NOMO-1 (cell line): ENCODE measurements around the gene TSHZ2.

Experiments used
- DNase-seq, 2 experiments: peaks; one replicate each; lab custom pipeline; 2025; ENCODE audit not compliant: unreplicated experiment in 2 of 2; lab: John Stamatoyannopoulos, UW

Gene TSHZ2

DNA sequence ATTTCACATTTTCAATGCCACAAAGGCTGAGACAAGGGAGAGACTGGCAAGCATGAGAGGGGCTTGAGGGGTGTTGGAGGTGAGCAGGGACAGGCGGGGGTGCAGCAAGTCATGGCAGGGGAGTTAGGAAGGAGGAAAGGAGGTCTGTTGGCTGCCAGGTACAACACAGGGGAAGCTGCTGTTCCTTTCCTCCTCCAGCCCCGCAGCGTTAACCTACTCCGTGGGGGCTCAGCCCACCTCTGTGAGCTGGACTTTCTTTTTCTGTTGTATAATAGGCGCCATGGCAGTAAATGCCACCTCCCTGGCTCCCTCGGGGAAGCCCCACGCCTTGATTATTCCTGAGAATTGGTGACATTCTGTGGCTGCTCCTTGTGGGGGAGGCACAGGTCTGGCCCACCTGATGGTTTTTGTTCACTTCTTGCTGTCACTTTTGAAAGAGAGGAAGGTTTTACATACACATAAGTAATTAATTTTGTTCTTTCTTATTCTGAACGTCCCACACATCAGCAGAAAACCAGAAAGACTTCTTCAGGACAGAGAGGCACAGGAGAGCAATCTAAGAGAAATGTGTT is 293.2 kb downstream of the TSHZ2 start:
- no peak for DNase-seq

DNA sequence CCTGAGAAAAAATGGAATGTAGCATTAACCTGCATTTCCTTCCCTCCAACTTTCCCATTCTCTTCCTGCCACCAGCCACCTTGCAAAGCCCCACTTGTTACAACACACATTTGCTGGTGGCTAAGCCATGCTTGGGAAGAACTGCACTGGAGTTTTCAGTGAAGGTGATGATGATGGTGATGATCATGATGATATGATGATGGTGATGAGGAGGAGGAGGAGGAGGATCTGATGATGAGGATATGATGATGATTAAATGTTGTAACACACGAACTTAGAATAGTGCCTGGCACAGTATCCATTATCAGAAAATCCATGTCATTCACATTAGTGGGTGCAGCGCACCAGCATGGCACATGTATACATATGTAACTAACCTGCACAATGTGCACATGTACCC is 297.2 kb downstream of the TSHZ2 start:
- no peak for DNase-seq

DNA sequence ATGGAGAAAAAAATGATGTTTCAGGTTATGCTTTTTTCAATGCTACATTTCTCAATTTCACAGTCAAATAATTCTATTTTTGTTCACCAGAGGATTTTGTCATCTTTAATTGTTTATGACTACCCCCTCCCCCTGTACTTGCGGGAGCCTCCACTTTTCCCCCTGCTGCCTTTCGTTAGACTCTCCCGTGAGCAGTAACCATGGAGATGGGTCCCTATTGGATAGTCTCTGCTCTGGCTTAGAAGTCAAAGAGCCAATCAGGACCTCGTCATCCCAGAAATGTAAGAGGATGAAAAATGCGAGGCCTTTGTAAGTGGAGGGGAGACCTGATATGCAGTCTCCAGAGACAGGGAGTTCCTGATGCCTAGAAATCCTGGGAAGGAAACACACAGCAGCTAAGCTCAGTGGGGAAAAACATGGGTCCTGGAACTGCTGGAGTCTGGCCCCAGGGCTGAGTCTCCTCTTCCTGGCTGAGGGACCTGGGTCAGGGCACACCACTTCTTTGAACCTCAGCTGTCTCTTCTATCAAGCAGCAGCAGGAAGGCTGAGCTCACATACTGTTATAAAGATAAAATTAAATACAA is 298.7 kb downstream of the TSHZ2 start:
- no peak for DNase-seq

DNA sequence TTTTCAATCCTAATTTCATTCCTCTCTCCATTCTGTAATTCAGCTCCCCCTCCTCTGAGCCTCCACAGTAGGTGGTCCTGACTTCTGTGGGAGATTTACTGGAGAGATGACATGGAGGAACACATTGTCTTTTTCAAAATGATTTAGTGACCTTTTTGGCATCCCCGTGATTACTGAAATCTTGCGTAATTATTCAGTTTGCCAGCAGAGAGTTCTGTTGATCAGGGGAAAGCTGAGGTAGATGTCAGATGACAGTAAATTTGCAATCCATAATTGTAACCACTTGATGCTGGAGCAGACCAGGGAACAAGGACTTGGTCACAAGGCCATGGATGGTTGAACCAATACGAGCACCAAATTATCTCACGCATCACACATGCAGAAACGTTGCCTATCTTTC is 302.2 kb downstream of the TSHZ2 start:
- DNase-seq, result peak in 1 of 2 experiments; percentile 21

DNA sequence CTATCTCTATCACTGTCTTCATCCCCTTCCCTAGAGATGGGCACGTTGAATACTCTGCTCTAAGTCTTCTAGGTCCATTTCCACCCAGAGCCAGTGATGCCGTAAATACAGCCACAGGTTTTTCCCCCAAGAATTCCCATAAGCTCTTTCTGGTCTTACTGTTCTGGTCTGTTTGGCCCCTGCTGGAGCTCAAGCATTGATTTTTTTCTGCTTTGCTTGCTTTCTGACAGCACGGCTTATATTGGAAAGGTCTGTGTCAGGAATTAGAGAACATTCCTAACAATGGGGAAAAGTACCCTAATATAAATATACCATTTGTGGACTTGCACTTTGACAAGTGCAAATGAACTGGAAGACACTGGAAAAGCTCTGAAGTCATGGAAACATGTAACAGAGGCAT is 302.6 kb downstream of the TSHZ2 start:
- DNase-seq, result no peak

DNA sequence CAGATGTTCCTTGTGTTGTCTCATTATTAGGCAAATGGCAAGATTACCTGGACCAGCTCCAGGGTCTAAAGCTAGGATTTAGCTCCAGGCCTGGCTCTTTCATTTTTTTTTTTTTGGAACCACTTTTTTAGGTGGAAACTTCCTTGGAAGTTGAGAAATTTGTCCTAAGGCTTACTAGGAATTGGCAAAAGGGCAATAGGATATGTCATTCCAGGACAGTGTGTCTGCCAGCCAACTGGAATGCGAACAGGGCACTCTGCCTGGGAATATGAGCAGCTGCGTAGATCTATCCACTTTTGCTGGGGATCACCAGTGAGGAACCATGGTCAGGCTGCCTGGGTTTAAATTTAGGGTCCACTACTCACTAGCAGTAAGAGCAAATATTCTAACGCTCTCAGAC is 304.0 kb downstream of the TSHZ2 start:
- DNase-seq, result no peak

DNA sequence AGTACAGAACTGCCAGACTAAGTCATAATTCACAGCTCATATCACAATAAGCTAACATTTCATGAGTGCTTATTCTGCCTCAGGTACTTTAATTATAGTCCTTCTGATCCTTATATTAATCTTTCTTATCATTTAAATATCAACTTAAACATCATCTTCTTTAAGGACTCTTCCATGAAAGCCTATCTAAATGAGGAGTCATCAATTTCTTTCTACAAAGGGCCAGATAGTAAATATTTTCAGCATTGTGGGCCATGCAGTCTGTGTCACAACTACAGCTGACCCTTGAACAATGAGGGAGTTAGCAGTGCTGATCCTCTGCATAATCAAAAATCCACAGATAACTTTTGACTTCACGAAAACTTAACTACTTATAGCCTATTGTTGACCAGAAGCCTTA is 306.4 kb downstream of the TSHZ2 start:
- no peak for DNase-seq

DNA sequence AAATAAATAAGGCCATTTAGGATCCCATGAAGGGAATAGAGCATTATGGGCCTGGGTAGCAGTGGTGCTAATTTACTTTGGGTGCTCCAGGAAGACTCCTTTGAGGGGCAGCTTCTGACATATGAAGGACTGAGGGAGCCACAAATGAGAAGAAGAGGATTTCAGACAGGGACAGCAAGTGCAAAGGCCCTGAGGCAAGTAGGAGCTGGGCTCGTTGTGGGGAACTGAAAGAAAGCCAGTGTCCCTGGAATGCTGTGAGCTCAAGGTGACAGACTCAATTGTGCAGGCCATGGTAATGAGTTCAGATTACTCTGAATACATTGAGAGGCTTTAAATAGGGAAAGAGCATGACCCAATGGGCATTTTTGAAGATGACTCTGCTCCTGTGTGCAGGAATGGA is 307.6 kb downstream of the TSHZ2 start:
- DNase-seq, result no peak

DNA sequence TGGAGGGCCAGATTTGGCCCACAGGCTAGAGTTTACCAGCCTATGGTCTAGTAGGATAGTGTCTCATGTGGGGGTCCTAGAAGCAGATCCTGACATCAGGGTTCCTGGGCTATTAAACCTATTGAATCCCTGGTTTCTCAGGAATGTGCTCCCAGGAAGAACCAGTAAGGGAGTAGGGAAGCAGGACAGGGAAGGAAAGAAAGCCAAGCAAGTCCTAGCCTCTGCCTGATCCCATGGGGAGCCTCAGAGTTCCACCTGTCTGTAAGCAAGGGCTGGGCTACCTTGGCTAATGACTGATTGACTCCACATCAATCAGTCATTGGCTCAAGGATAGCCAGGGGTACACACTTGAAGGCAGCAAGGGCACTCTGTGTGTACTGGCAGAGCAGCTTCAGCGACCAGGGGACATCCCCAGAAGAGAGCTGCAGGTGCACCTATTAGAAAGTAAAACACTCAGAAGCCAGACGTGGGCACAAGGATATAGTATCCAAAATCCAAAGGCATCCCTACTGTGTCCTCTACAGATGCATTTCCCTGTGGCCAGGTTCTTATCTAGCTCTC is 309.5 kb downstream of the TSHZ2 start:
- no peak for DNase-seq

DNA sequence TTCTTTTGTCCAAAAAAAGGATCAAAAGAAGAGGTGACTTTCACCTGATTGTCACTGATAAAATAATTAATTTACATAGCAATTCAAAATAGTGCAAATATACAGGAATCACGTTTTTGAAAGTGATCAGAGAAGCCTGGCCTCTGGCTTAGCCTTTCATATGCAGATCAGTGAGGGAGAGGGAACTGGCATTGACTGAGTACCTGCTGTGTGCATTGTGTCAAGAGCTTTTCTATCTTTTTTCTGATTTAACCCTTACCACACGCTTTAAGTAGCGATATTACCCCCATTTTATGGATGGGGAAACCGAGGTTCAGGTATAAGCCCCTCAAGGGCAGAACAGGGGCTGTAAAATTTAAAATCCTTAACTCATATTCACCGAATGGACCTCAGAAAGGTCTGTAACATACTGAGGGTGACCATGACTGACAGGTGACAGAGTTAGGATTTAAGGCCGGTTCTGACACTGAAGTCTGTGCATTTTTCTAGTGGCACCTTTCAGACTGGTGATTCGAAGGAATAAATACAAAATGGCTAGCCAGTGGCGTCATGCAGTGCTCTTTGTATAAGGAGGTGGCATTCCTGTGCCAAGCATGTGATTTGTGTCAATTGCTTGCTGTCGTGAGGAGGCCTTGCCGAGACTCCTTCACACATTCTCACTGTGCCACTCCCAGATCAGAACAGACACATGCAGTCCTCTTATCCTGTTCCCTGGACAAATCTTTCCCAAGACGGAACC is 310.2 kb downstream of the TSHZ2 start:
- DNase-seq, result no peak

DNA sequence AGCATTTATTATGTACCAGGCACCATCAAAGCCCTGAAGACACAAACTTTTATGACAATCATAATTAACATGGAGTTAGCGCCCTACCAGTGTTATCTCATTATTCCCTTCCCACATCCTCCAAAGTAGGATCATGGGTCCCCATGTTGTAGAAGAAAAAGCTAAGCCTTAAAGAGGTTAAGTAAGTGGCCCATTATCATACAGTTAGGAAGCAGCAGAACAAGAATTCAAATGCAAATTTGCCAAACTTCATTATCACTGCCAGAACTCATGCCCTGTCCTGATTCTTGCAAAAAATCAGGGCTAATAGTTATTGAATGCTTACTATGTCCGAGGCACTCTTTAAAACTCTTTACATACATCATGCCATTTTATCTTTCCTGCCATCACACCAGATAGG is 310.9 kb downstream of the TSHZ2 start:
- no peak for DNase-seq

DNA sequence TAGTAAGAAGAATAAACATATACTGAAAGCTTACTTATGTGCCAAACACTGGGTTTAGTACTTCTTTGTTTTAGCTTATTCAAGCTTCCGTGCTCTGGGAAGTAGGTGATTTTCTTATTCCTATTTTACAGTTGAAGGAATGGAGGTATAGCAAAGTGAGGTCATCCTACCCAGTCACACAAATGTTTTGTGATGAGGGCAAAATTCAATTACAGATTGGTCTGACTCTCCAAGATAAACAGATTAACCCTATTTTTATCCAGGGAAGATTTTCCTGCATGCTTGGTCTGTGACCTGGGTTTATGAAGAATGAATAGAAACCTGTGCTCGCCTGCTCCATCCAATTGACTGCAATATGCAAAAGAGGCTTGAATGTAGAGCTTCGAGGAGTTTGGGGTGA is 311.4 kb downstream of the TSHZ2 start:
- no peak for DNase-seq

DNA sequence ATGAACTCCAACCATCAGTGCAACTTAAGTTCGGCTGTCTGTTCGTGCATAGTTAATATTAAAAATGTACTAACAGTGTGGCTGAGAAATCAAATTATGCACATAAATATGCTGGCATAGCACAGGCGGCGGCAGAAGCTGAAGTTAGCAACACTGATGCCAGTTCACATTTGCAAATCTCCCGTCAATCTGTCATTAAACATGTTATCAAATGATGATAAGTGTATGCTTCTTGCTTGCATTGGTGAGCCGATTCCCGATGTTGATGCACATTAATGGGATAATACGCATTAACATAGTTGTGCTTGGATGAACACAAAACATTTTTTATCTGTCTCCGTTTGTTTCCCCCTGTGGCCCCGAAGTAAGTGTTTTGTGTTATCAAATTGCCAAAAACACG is 312.1 kb downstream of the TSHZ2 start:
- DNase-seq, result no peak

DNA sequence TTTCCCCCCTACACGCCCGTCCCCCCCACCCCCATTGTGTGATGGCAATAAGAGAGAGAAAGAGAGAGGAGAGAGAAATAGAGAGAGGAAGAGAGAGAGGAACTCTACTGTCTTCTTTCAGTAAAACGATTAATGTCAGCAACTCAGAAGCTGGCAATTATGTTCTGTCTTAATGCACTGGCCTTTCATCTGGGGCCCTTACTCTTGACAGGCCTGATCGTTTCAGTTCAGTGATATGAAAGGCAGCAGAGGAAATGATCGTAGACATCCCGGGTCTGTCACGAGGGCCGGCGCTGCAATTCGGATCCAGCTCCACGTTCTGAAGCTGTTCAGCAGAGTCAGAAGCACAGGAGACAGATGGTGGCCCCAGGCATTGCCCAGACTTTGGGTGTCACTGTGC is 312.5 kb downstream of the TSHZ2 start:
- no peak for DNase-seq

DNA sequence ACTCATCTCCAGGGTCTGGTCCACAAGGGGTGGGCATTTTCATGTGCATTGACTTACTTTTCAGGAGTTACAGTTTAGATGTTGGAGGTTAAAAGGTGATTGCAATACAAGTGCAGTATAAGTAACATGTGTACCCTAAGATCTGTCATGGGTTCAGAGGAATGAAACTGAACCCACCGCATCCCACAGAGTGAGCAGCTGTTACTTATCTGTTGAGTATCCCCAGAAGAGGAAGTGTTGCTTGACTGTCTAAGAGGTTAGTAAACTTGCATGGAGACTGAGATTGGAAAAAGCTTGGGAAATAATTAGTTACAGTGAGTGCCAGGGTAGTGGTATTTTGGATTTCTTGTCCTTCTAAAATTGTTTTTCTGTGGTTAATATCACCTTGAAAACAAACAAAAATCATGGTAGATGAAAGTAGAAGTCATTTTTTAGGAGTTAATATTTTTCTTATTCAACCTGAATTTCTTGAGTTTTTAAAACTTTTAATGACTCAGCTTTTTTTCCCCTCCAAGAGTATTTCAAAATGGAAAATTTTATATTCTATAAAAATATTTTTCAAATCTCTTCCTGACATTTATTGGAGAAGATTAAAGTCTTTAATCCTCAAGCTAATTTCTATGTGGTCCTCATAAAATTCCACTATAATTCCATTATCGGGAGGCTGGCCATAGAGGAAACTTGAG is 315.3 kb downstream of the TSHZ2 start:
- peak in 1 of 2 experiments; percentile 21 for DNase-seq

DNA sequence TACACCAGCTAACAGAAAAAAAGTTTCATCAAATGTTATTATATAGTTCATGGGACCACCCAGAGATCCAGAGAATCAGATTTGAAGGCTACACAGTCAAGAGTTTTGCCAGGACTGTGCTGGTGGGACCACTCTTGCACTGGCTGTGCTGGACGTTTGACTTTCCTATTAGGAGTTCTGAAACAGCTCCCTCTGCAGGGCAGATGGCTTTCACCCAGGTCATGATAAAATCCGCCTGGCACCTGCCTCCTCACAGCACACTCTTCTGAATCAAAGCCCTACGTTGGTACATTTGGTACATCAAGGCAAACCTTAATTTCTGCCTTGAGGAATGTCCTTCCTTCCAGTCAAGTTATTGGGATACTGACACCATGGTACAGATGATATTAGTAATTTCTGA is 319.4 kb downstream of the TSHZ2 start:
- no peak for DNase-seq

DNA sequence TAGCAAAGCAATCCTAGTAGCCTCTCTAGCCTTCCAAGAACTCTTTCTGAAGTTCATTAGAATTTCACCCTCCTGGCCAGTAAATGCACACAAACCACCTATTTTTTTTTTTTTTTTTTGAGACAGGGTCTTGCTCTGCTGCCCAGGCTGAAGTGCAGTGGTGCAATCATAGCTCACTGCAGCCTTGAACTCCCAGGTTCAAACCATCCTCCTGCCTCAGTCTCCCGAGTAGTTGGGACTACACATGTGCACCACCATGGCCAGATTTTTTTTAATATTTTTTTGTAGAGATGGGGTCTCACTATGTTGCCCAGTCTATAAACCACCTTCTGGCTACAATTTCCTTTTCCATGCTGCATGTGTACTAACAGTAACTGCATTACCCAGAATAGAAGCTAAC is 320.2 kb downstream of the TSHZ2 start:
- no peak for DNase-seq

DNA sequence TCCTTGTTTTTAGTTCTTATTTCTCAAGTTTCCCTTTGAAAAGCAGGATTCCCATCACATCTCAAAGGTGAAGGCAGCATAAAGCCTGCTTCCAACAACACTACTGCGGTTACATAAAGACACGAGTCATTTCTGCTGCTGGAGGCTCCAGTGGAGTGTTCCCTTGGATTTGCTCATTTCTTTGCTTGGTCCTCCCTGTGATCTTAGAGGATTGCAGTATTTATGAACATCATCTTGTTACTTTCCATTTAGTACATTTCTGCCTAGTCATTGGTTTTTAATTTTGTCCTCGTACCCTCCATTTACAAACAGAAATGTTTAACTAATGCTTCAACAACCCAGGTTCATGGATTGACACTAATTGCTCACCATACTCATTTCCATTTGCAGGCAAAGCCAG is 322.6 kb downstream of the TSHZ2 start:
- DNase-seq, result no peak

DNA sequence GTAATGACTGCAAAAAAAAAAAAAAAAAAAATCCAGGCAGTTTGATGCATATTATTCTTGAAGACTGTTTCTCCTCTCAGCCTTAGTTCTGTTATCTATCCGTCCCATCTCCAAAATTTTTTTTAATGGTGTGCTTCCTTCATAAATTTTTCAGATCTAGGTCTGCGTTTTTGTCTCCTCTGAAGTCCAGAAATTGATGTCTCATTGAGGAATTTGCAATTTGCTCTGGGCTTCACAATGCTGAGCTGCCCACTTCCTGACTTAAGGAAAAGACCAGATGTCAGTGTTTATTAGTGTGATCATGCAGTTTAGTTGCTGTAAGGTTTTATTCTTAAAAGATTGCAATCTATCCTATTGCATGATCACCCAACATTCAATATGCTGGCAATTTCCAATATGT is 323.9 kb downstream of the TSHZ2 start:
- DNase-seq, result no peak

DNA sequence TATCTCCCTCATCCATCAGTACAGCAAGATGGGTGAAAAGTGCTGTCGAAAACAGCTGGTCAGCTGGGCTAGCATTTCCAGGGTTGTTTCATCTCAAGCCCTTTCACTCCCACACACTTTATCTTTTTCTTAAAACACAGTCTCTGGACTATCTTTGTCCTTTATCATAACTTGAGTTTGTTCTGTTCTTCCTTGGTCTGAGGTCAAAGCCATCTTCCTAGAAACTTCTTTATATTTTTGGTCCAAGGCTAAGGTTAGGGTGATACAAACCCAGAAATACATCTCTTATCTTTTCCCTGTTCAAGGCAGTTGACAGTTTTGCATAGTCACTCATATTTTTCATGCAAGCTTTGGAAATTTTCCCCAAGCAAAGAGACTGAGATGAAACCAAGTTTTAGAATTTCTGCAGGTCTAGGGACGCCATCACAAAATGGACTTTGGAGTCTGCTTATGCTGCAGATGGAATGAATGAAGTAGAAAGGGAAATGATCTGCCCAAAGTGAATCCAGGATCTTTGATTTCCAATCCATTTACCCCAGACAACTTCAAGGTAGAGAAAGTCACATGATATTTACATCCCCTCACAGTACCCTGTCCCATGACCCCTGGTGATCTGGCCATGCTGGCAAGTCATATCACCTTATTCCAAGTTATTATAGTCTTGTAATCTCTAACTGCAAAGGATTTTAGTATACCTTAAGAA is 324.4 kb downstream of the TSHZ2 start:
- no peak for DNase-seq

DNA sequence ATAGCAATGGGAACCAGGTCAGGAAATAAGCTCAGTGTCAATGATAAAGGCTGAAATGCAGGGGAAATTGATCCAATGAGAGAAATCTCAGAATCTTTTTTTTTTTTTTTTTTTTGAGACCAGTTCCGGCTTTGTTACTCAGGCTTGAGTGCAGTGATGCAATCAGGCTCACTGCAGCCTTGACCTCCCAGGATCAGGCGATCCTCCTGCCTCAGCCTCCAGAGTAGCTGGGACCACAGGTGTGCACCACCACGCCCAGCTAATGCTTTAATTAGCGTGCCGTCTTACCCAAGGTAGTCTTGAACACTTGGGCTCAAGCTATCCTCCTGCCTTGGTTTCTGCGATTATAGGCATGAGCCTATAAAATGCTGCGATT is 325.0 kb downstream of the TSHZ2 start:
- DNase-seq, result no peak
